ENCODE measurements around the gene APBA2. TPM values are rescaled to one million over a fixed set of nuclear protein-coding genes. Genes with fewer than 3 reads are reported as not detected.

The APBA2 gene
- total and polyA plus RNA-seq, 12 donors = 0.16 to 0.85 (median 0.46) TPM

DNA sequence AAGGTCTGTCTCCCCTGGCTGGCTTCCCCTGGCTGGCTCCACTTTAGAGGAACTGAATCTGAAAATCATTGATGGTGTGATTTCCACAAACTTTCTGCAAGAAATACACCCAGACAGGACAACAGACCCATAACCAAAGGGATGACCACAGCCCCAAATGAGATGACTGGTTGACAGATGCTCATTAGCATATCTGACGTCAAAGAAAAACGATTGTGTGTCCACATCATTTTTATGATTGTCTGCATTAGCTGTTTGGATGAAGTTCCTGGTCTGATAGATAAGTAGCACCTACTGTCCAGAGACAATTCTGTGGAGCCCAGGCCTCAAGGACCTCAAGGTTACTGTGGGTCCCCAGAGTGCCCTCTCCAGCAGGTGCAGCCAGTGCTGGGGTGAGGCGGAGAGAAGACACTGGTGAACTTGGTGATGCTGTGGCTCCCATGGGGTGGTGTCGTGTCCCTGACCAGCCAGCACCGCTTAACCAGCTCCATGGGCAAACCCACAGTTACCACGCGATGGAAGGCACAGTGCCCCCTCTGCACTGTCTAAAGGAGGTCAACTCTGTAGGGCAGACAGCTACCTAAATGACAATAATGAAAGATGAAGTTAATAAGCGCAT is 256.5 kb downstream of the APBA2 start:
- no peak overlapping the region for H3K27ac ChIP-seq
- peaks cover 0 to 7% (median 0%) of the 10 kb centered on the region in 9 donors for H3K4me1 ChIP-seq
- TF ChIP-seq, protein P1, sequence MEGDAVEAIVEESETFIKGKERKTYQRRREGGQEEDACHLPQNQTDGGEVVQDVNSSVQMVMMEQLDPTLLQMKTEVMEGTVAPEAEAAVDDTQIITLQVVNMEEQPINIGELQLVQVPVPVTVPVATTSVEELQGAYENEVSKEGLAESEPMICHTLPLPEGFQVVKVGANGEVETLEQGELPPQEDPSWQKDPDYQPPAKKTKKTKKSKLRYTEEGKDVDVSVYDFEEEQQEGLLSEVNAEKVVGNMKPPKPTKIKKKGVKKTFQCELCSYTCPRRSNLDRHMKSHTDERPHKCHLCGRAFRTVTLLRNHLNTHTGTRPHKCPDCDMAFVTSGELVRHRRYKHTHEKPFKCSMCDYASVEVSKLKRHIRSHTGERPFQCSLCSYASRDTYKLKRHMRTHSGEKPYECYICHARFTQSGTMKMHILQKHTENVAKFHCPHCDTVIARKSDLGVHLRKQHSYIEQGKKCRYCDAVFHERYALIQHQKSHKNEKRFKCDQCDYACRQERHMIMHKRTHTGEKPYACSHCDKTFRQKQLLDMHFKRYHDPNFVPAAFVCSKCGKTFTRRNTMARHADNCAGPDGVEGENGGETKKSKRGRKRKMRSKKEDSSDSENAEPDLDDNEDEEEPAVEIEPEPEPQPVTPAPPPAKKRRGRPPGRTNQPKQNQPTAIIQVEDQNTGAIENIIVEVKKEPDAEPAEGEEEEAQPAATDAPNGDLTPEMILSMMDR (IDR thresholded peaks at IDR 0.05) = no peak
- DNase-seq (no peak), ATAC-seq (no peak)
- no peaks in the 10 kb centered on the region for H3K36me3 ChIP-seq
- 86 to 87% methylated on average over 8 of the region's 8 CpGs for WGBS, 2 donors
- intact Hi-C loops (cut with DNase I) = no loop called here
- H3K9me3 ChIP-seq = no peaks in the 10 kb centered on the region
- H3K27me3 ChIP-seq = peaks cover 0 to 59% (median 24%) of the 10 kb centered on the region in 7 donors
- no peak overlapping the region for H3K4me3 ChIP-seq

DNA sequence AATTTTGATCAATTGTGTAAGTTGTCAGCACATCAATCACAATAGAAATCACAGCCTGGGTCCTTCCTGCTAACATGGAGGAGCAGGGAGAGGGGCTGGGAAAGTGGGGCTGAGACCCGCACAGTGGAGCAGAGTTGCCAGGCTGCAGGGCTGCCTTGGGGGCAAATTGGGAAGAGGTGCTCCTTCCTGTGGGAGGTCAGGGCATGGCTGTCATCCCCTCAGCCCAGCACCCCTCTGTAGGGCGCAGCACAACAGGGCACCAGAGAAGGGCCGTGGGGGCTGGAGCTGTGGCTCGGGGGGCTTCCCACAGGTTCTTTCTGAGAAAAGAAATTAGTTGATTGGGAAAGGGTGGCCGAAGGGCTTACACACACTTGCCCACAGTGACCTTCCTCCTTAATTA is 257.5 kb downstream of the APBA2 start:
- H3K27me3 ChIP-seq = peaks cover 0 to 53% (median 24%) of the 10 kb centered on the region in 7 donors
- TF ChIP-seq, protein P1 (IDR thresholded peaks at IDR 0.05) = no peak
- ATAC-seq (no peak), DNase-seq (no peak)
- H3K4me1 ChIP-seq = peaks cover 0 to 7% (median 0%) of the 10 kb centered on the region in 9 donors
- H3K27ac ChIP-seq = no peak overlapping the region
- WGBS, 2 donors = 87% methylated on average over 5 of the region's 5 CpGs
- no peak overlapping the region for H3K4me3 ChIP-seq
- intact Hi-C loops (cut with DNase I) = no loop called here
- no peaks in the 10 kb centered on the region for H3K36me3 ChIP-seq
- H3K9me3 ChIP-seq = no peaks in the 10 kb centered on the region

DNA sequence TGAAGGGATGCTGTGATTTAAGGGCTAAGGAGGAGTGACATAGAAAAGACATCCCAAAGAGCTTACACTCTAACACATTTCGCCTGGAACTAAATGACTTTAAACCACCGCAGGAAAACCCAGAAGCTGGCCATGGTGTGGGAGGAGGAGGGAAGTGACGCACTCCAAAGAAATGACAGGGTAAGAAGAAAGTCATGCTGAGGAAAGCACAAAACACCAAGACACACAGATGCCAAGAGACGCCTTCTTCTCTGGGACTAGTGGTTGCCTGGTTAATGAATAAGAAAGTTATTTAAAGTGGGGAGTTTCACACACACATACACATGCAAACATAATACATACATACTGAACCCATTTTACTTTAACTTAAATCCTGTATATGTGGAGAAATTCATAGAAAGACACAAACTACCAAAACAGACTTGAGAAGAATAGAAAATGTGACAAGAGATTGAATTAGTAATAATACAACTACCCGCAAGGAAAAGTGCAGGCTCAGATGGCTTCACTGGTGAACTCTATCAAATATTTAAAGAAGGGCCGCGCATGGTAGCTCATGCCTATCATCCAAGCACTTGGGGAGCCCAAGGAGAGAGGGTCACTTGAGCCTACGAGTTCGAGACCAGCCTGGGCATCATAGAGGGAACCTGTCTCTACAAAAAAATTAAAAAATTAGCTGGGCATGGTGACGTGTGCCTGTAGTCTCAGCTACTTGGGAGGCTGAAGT is 258.3 kb downstream of the APBA2 start:
- Histone ChIP-seq H3K27me3 (peaks cover 0 to 47% (median 22%) of the 10 kb centered on the region in 7 donors), H3K36me3 (no peaks in the 10 kb centered on the region), H3K27ac (no peak overlapping the region), H3K9me3 (no peaks in the 10 kb centered on the region), H3K4me3 (no peak overlapping the region), H3K4me1 (peaks cover 0 to 7% (median 0%) of the 10 kb centered on the region in 9 donors)
- DNase-seq (no peak), ATAC-seq (no peak)
- 80 to 81% methylated on average over 10 of the region's 10 CpGs for WGBS, 2 donors
- intact Hi-C loops (cut with DNase I) = no loop called here
- TF ChIP-seq, protein P1 (IDR thresholded peaks at IDR 0.05) = no peak

- H3K27ac ChIP-seq = no peak overlapping the region
- DNase-seq (no peak), ATAC-seq (no peak)
- H3K4me1 ChIP-seq = no peaks in the 10 kb centered on the region
- intact Hi-C loops (cut with DNase I) = no loop called here
- H3K4me3 ChIP-seq = no peak overlapping the region
- peaks cover 0 to 3% (median 0%) of the 10 kb centered on the region in 7 donors for H3K27me3 ChIP-seq
- H3K36me3 ChIP-seq = no peaks in the 10 kb centered on the region
- TF ChIP-seq, protein P1 (IDR thresholded peaks at IDR 0.05) = no peak
- WGBS, 2 donors = 85 to 87% methylated on average over 18 of the region's 18 CpGs
- H3K9me3 ChIP-seq = peaks cover 0 to 15% (median 0%) of the 10 kb centered on the region in 11 donors
Observed at GRCh38 chr15:29149738-29150075, 263.9 kb downstream of the APBA2 start.

All from heart right ventricle (tissue), 16 donors.